HG03565 (cell line): ENCODE data around the gene ANKRD28.

Experiments used
- ATAC-seq: cut with Tn5 transposase; IDR thresholded peaks from one replicate; pipeline ENCODE4 v1.9.1; 2021; ENCODE audit warnings: mild to moderate bottlenecking, moderate library complexity; ENCODE audit not compliant: unreplicated experiment

ANKRD28 gene

DNA sequence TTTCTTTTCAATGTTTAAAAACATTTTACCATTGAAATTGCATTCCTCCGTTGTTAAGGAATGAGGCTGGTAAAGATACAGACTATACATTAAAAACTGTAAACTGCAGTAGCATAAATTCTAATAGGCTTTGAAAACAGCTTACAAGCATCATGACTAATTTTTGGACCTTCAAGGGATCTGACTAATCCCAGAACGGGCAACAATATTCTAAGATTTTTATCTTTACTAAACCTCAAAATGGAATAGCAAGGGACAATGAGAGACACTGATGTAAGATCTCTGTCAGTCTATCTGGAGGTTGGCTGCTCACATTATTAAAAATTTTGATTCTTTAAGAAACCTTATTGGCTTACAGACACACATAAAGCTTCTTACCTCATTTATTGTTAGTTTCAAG is 121.5 kb downstream of the ANKRD28 start:
- ATAC-seq, result no peak

DNA sequence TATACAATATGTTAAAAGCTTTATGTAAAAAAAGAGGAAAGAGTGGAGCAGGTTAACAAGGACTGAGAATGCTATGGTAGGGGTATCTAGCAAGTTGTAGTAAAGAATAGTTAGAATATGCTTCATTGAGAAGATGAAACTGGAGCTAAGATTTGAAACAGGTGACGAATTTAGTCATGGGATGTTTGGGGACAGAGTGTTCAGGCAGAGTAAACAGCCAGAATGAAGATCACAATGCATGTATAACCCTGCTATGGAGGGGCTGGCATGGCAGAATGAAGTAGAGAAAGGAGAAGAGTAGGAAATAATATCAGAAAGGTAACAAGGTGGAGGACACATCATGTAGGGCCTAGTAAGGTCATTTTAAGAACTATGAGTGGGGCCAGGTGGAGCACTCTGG is 124.2 kb downstream of the ANKRD28 start:
- ATAC-seq, result no peak

DNA sequence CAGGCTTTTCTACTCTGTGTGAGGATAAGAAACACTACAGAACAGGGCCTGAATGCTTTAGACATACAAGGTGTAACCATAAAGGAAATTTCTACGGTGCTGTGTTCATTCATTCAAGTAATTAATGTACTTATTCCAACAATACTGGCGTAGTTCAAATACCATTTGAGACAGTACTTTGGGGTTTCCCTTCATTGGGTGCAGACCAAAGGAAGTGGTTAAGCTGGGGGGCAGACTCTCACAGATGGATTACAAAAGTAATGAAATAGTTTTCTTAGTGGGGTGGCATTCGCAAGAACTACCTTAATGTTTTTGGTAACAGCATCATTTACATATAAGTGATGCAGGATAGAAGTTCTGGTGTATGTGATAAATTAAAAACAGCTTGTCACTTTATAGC is 130.3 kb downstream of the ANKRD28 start:
- no peak for ATAC-seq

DNA sequence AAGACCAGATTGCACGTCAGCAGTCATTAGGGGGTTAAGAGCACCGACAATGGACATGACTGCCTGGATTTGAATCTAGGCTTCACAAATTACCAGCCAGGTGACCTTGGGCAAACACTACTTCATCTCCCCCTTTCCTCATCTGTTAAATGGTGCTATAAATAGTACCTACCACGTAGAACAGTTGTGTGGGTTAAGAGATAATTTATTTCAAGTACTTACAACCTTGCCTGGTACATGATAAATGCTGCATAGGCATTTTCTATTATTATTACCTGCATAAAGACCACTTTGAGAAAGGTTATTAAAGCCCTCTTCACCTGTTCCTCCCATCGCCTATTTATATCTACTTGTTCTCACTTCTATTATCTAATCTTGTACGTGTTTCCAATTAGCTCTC is 131.5 kb downstream of the ANKRD28 start:
- no peak for ATAC-seq

DNA sequence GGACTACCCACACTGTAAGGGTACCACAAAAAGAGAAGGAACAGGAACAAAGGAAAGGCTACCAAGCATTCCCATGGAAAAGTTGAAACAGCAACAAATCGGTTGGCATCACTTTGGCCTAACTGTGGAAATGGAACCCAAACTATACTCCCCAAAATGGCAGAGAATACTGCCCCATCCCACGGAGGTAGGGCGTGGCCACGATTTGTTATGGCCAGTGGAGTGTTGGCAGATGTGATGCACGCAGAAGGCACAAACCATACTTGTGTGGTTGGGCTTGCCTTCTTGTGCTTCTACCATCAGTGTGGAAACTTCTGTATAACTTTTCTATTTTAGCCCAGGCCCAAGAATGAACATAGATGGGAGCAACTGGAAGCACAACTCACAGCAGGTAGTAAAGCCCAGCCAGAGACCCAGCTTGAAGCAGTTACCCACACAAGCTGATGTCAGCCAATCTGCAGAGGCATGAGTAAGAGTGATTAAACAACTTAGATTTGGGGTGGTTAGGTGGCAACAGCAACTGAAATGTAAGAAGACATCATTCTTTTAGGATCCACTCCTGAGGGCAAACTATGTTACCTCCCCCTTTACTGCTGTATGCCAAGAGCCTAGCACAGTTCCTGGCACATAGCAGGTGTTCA is 132.1 kb downstream of the ANKRD28 start:
- ATAC-seq, result no peak

DNA sequence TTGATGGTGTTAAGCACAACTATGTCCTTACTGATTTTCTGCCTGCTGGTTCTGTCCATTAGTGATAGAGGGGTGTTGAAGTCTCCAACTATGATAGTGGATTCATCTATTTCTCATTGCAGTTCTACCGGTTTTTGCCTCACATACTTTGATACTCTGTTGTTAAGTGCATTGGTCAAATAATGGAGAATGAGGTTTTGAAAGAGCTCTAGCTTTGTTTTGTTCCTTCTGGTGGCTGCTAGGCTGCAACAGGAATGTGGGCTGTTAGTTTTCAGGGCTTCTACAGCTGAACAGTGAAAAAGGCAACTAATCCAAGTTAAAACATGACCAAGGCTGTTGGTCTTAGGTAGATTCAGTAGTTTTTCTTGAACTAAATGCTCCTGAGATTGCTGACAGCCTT is 133.6 kb downstream of the ANKRD28 start:
- ATAC-seq, result no peak

DNA sequence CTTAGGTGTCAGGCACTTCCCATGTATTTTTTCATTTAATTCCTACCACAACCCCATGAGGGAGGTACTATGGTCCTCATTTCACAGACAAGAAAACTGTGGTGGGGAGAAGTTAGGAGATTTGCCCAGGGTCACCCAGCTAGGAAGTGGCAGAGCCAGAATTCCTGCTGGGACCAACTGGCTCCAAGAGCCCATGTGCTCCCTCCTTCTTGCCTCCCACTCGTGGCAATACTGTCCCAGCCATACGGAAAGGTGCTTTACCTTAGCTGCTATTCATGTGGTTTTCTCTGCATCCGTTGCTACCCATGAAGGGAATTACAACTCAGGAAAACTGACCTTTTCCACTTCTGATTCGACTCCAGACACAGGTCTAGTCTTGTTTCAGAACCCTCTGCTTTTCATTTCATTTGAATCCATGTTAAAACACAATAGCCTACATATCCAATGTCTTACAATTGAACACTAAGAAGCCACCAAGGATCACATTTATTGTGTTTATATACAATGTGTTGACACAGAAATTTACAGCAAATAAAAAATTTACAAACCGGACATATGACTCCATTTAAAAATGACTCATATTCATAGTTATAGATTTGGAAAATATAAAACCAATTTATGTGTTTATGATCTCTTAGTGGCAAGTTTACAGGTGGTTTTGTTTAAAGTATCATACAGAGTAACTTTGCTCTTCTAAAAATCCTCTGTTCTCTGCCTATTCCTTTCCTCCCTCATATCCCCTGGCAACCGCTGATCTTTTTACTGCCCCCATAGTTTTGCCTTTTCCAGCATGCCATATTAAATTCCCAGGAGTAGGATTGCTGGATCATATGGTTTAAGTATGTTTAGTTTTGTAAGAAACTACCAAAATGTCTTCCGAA is 137.5 kb downstream of the ANKRD28 start:
- no peak for ATAC-seq

DNA sequence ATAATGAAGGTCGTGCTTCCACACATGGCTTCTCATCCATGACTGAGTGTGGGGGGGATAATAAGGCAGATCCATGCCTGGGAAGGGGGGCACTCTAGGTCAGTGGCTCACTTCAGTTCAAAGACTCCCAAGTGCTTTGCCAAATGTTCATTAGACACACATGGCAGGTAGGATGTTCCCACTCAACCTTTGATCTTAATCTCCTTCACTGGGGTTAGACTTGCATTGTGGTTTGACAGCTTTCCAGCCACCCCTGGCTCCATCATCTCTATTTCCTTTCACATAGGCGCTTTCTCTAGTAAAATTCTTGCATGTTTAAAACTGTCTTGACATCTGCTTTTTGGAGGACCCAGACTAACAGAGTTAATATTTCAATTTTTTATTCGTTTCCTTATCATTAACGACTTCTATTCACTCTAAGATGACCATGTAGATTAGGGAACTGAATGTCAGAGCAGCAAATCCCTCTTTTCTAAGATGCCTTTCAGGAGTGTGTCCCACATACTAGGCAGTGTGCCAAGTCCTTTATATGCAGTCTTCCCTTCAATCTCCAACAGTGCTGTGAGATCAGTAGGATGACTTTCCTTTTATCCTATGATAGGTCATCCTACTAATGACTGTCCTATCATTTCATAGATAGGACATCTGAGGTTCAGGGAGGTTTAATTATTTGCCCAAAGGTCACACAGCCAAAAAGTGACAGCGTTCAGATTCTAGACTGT is 138.4 kb downstream of the ANKRD28 start:
- no peak for ATAC-seq

DNA sequence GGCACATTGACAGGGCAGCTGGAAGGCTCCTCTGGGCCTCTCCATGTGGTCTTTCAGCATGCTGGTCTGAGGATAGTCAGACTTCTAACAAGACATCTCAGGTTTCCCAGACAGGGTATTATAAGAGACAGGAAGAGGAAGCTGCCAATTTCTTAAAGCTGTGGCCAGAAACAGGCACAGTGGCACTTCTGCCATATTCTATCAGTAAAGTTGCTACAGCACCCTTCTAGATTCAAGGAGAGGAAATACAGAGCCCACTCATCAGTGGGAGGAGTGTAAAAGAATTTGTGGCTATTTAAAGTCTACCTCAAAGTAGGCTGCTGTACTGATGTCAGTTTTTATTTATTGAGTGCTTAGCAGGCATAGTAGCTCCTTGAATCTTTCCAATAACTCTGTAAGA is 140.8 kb downstream of the ANKRD28 start:
- no peak for ATAC-seq

DNA sequence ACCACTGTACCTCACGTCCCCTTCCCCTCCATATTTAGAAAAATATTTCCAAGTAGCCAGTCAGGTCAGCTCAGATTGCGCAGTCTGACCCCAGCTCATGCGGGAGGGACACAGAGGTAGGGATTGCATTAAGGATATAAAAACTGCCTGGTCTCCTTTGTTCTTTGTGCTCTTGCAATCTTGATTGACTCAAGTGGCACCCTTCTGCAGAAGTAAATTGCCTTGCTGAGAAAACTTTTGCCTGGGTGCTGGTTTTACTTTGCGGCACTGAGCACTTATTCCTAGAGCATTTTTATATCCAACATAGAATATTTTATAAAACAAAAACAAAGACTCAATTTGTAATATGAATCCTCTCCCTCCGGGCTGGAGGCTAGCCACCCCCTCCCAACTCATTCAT is 141.4 kb downstream of the ANKRD28 start:
- no peak for ATAC-seq

DNA sequence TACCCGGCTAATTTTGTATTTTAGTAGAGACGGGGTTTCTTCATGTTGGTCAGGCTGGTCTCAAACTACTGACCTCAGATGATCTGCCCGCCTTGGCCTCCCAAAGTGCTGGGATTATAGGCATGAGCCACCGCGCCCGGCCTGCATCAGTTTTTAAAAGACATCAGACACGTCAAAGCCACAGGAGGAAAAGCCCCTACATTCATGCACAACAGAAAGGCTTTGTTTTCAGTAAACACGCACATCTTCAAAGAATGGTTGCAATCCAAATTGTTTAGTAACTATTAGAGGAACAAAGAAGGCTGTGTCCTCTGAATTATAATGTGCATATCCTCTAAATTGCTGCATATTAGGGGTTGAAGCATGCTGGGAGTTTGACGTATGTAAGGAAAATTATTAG is 142.9 kb downstream of the ANKRD28 start:
- no peak for ATAC-seq

DNA sequence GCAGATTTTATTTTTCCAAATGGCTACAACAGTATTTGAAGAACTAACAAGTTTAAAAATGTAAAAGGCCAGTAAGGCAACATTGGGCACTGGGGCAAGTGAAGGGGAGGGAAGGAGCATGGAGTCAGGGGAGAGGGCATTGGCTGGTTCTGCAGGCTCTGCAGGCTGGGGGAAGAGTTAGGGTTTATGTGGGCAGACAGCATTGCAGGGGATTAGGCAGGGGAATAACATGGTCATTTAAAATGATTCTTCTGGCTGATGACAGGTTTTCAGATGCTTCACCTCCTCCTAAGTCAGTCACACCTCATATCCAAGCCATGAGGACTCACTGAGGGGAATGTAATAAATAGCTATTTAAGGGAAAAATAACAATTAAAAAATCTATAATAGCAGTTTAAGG is 143.7 kb downstream of the ANKRD28 start:
- ATAC-seq, result no peak

DNA sequence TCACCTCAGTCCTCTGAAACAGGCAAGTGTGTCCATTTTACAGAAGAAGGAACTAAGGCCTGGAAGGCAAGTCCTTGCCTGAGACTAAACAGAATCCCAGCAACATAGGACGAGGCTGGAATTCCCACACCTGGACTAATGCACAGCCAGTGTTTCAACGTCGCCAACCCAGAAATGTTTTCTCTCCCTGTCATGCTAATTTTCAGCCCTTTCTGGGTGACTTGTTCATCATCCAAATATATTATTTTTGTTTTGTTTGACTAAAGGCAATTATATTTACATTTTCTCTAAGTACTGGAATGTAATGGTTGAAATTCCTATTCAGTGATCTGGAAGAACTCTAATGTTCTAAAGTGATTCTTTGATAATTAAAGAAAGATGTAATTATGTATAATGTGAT is 144.5 kb downstream of the ANKRD28 start:
- ATAC-seq, result no peak

DNA sequence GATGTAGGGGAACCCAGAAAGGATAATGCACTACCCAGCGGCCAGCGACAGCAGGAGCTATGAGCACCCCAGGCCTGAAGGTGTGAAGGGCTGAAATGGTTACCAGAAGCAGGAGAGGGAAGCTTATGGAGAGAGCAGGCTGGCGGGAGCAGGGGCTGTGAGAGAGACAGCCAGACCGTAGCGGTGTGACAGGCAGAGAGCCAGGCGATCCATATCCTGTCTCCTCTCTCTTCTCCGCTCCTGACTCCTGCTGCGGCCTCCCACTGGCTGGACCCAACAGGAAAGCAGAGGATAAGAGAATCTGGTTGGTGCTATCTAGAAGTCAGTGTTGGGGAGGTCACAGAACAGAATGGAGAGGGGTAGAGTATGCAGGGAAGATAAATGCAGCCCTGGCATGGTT is 146.4 kb downstream of the ANKRD28 start:
- no peak for ATAC-seq

DNA sequence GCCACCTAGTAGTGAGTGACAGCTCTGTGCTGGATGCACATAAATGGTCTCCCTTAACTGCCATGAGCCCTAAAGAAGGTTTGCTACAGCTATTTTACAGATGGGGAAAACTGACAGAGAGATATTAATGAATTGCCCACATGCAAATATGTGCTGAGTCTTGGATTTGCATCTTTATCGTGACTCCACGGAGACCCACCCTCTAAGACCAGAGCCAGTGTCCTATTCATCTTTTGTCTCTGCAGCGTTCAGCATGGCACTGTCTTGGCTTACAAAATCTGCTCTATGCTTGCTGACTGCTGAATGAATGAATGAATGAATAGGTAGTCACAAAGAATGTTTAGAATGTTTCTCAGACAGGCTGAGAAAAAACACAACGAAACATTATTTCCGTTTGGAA is 147.9 kb downstream of the ANKRD28 start:
- ATAC-seq, result no peak

DNA sequence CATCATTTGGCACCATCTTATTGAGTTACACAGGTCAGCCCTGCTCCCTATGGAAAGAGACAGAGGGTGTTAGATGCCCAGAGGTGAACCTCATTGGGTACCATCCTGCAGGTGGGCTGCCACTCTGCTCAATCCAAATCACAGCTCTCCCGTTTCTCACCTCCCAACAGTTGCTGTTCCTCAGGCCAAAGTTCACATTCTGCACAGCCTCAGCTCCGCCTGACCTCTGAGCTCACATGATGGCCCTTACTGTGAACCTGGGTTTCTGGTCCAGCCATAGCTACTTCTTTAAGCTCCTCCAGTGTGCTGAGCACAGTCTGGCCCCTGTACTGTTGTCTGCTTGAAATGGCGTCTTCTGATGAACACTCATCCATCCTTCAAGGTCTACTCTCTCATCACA is 148.4 kb downstream of the ANKRD28 start:
- no peak for ATAC-seq

DNA sequence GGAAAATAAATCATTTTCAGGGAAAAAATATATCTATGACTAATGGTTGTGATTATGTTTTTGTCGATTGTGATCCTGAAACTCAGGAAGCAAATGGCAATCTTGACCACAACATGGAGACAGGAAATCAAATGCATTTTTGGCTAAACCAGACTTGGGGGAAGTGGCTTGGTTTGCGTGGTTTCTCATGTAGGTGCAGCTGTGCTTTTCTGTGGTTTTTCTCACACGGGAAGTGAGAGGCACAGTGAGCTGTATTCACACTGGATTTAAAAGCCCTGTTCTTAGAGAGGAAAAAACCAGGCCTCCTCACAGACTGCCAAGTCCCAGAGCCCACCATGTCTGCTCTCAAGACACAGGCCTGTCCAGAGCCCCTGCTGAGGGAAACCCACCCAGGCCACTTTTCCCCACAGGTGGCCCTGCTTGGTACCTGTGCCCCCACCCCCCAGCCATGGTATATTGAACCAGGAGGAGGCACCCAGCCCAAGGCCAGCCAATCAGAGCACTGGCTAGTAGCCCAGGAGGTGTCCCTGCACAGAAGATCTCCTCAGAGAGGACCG is 150.1 kb downstream of the ANKRD28 start:
- peak; percentile 95 for ATAC-seq

DNA sequence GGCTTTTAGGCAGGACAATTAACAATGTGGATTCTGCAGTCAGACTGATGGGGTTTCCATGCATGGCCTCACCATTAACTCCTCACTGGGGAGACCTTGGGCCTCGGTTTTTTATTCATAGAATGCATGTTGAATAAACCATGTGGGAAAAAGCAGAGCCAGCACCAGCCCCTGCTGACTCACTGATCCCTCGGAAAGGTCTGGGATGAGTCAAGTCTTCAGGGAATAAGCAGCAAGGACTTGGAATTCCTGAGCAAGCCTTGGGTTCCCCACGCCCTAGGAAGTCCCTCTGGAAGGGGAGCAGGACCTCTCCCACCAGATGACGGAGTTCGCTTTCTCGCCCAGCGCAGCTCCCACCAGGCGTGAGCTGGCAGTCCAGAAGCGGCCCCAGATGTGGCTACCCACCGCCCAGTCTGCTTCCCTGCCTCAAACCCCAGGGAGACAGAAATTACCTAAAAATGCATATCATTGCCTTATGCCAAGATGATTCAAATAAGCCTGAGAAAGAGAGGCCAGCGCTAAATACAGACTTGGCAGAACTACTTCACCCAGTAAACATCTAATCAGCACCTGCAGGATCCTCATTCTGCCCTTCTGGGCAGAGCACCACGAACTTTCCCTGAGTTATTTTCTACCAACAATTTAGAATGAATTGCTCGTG is 150.8 kb downstream of the ANKRD28 start:
- peak; percentile 5 for ATAC-seq

DNA sequence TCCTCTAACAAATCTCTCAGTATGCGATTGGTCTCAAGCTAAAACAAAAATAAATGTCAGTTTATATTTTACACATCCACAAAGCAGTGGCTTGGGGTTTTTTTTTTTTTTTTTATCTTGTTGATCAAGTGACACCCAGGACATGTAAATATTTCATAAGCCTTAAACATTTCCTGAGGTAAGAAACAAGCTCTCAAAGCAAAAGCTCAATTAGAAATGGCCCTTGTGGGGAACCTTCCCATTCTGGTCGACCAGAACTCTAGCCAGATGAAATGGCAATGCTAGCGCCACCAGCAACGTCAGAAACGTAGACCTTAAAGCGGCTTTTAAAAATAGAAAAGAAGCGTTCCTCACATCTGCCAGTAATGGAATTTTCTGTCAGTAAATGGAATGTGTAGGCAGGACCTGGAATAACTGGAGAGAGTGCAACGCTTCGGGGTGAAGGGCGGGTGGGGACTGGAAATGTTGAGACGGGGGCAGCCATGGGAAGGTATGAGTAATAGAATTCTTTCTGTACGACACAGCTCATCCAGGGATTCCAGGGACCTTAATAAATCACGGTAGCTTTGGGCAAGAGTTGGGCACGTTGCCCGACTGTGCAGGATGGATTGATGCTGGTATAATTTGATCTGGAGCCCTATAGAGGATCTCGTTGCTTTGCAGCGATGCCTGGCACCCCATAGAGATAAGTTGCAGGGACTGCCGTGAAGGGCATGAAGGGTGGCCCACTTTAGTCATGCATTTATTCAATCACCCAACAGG is 151.9 kb downstream of the ANKRD28 start:
- no peak for ATAC-seq

DNA sequence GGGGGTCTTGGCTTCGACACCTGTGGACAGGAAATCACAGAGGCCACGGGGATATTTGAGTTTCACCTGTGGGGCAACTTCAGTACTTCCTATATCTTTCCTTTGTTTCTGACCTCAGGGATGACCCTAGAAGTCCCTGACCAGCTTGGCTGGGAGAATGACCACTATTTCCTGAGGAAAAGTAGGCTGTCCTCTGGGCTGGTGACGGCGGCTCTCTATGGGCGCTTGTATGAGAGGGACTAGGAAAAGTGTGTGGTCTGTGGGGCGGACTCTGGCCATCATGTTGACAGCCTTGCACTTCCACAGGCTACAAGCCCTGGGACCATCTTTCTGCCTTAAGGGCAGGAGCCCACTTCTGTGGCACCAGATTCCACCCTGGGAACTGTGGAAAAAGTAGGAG is 152.5 kb downstream of the ANKRD28 start:
- ATAC-seq, result no peak
